Ishikawa (cell line): ENCODE data around the gene SPRR3.

Experiments used
- CEBPB ChIP-seq: IDR thresholded peaks from 2 replicates; pipeline ENCODE4 v1.6.1; 2012
- CREB1 ChIP-seq: IDR thresholded peaks from 2 replicates; pipeline ENCODE4 v1.6.1; 2012; ENCODE audit warnings: low read depth
- EGR1 ChIP-seq: IDR thresholded peaks from 2 replicates; pipeline ENCODE4 v1.6.1; 2012
- EP300 ChIP-seq: IDR thresholded peaks from 2 replicates; pipeline ENCODE4 v1.6.1; 2012; ENCODE audit warnings: borderline replicate concordance
- FOXM1 ChIP-seq: IDR thresholded peaks from 2 replicates; pipeline ENCODE4 v1.6.1; 2012; ENCODE audit warnings: low read depth, borderline replicate concordance
- MAX ChIP-seq: IDR thresholded peaks from 2 replicates; pipeline ENCODE4 v1.6.1; 2012
- NFIC ChIP-seq: IDR thresholded peaks from 2 replicates; pipeline ENCODE4 v1.6.1; 2012
- RAD21 ChIP-seq: IDR thresholded peaks from 2 replicates; pipeline ENCODE4 v1.6.1; 2012; ENCODE audit warnings: low read depth
- REST ChIP-seq: IDR thresholded peaks from 2 replicates; pipeline ENCODE4 v1.6.1; 2012; ENCODE audit warnings: low read depth, mild to moderate bottlenecking
- TAF1 ChIP-seq: IDR thresholded peaks from 2 replicates; pipeline ENCODE4 v1.6.1; 2012; ENCODE audit warnings: low read depth, mild to moderate bottlenecking
- TCF12 ChIP-seq: IDR thresholded peaks from 2 replicates; pipeline ENCODE4 v1.6.1; 2012; ENCODE audit warnings: low read depth
- TEAD4 ChIP-seq: IDR thresholded peaks from 2 replicates; pipeline ENCODE4 v1.6.1; 2012
- USF1 ChIP-seq: IDR thresholded peaks from 2 replicates; pipeline ENCODE4 v1.6.1; 2012
- YY1 ChIP-seq: IDR thresholded peaks from 2 replicates; pipeline ENCODE4 v1.6.1; 2012; ENCODE audit warnings: low read depth
- ZBTB7A ChIP-seq: IDR thresholded peaks from 2 replicates; pipeline ENCODE4 v1.6.1; 2012; ENCODE audit warnings: low read depth

Gene SPRR3

GRCh38 chr1:152976688-152977087 is 24.9 kb upstream of the SPRR3 start:
- TF ChIP-seq MAX = no peak
- TF ChIP-seq EP300 = no peak
- no peak for TF ChIP-seq YY1
- no peak for TF ChIP-seq EGR1
- TF ChIP-seq CEBPB = no peak
- no peak for TF ChIP-seq REST
- TF ChIP-seq RAD21 = no peak
- TF ChIP-seq USF1 = no peak
- TF ChIP-seq TEAD4 = no peak
- TF ChIP-seq TCF12 = no peak
- no peak for TF ChIP-seq FOXM1

GRCh38 chr1:152977614-152978013 is 23.9 kb upstream of the SPRR3 start:
- TF ChIP-seq MAX = no peak
- no peak for TF ChIP-seq NFIC
- no peak for TF ChIP-seq ZBTB7A
- TF ChIP-seq CREB1 = no peak
- TF ChIP-seq RAD21 = no peak
- no peak for TF ChIP-seq EP300
- no peak for TF ChIP-seq USF1
- no peak for TF ChIP-seq YY1
- no peak for TF ChIP-seq TCF12
- no peak for TF ChIP-seq TEAD4

- TF ChIP-seq TCF12 (no peak), TEAD4 (no peak), USF1 (no peak), CEBPB (no peak), EGR1 (no peak), YY1 (no peak), ZBTB7A (no peak), CREB1 (no peak), NFIC (no peak), FOXM1 (no peak), RAD21 (no peak), MAX (no peak), TAF1 (no peak), EP300 (no peak), REST (no peak)
These were observed 20.9 kb upstream of the SPRR3 start for GRCh38 chr1:152980676-152981075.

GRCh38 chr1:152981146-152981871 is 20.2 kb upstream of the SPRR3 start:
- no peak for TF ChIP-seq YY1
- TF ChIP-seq FOXM1 = no peak
- TF ChIP-seq EP300 = no peak
- TF ChIP-seq USF1 = no peak
- TF ChIP-seq MAX = no peak
- no peak for TF ChIP-seq CREB1
- TF ChIP-seq NFIC = no peak
- TF ChIP-seq REST = no peak
- no peak for TF ChIP-seq EGR1
